Measurements from ENCODE around the gene PPP6R3. TPM values are rescaled to one million over a fixed set of nuclear protein-coding genes. Genes with fewer than 3 reads are reported as not detected.
"Not testable (repeated sequence)": the region's sequence is repeated elsewhere in the genome, so short reads cannot be mapped to it uniquely, and the experiment has no call there.

PPP6R3 gene
- total RNA-seq, 1 donor from 2014 or later = 86.6 TPM

DNA sequence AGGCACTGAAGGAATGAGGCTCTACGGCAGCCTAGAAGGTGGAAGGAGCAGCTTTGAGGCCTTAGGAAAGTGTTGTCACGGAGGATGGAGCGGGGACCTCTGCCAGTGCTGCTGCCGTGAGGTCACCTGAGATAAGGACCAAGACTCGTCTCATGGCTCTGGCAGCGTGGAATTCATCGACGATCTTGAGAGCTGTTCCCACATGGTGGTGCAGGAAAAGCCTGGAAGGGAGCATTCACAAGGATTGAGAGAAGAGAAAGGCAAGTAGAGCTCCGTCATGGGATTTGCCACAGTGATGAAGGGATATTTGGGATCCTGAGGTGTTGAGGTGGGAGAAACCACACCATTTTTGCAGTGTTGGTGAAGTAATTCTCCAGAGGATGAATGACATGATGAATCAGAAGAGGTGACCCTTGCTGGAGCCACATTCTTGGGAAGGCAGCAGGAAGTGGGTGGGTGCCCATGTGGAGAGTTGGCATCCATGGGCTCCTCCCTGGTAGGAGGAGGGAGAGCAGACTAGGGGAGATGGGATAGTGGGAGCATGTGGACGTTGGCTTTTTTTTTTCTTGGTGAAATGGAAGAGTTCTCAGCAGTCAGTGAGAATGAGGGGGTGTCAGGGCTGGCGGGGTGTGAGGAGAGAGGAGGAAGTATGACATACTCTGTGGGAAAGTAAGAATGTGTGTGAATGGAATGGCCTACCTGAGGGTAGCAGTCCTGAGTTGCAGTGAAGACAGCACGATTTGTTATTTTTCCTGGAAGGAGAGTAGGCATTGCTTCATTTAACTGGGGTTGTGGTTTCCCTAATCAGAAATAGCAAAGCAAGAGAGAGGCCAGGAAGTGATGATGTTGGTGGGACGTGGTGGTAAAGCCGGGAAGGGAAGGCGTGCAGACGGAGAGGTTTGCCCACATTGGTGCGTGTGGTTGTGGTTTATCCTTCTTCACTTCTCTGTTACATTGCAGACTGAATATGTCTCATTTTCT is 11.1 kb downstream of the PPP6R3 start:
- DNase-seq (ENCODE audit: extremely low spot score, unreplicated experiment) = peak; percentile 57
- Mint-ChIP-seq H3K9me3 (ENCODE audit: unreplicated experiment) (no peaks in the 10 kb centered on the region), H3K4me1 (ENCODE audit: unreplicated experiment) (peaks cover 64% of the 10 kb centered on the region), H3K4me3 (ENCODE audit: unreplicated experiment) (peak overlapping the region; percentile 29), H3K27me3 (ENCODE audit: unreplicated experiment) (no peaks in the 10 kb centered on the region), H3K36me3 (ENCODE audit: unreplicated experiment) (peaks cover 16% of the 10 kb centered on the region), H3K27ac (ENCODE audit: unreplicated experiment) (peak overlapping the region; percentile 67)
- TF ChIP-seq, protein P1, sequence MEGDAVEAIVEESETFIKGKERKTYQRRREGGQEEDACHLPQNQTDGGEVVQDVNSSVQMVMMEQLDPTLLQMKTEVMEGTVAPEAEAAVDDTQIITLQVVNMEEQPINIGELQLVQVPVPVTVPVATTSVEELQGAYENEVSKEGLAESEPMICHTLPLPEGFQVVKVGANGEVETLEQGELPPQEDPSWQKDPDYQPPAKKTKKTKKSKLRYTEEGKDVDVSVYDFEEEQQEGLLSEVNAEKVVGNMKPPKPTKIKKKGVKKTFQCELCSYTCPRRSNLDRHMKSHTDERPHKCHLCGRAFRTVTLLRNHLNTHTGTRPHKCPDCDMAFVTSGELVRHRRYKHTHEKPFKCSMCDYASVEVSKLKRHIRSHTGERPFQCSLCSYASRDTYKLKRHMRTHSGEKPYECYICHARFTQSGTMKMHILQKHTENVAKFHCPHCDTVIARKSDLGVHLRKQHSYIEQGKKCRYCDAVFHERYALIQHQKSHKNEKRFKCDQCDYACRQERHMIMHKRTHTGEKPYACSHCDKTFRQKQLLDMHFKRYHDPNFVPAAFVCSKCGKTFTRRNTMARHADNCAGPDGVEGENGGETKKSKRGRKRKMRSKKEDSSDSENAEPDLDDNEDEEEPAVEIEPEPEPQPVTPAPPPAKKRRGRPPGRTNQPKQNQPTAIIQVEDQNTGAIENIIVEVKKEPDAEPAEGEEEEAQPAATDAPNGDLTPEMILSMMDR (IDR thresholded peaks at IDR 0.05) = no peak

DNA sequence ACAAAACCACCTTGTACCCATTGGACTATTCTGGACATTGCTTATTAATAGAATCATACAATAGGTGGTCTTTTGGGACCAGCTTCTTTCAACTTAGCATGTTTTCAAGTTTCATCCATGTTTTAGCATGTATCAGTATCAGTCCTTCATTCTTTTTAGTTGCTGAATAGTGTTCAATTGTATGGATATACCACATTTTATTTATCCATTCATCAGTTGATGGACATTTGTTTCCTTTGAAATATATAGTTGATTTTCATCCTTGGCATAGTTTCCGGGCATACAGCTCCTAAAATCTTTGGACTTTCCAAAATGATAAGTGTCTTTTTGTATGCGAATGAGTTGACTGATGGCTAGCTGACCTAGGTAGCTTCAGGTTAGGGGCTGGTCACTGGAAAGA is 12.2 kb downstream of the PPP6R3 start:
- Mint-ChIP-seq H3K36me3 (ENCODE audit: unreplicated experiment) (peaks cover 16% of the 10 kb centered on the region), H3K4me1 (ENCODE audit: unreplicated experiment) (peaks cover 61% of the 10 kb centered on the region)
- TF ChIP-seq, protein P1 (IDR thresholded peaks at IDR 0.05) = no peak

DNA sequence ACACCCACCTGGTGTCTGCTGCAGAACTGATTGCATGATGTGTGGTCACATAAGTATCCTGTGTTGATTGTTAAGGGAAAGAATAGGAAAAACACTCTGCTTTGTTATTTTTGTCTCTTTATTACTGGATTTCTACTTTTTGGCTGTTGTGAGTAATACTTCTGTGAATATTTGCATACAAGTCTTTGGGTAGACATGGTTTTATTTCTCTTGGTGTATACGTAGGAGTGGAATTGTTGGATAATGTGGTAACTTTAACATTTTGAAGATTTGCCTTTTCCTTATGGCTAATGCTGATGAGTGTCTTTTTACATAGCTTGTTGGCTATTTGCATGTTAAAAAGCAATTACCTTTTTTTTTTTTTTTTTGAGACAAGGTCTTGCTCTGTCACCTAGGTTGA is 13.1 kb downstream of the PPP6R3 start:
- H3K4me1 Mint-ChIP-seq (ENCODE audit: unreplicated experiment) = peaks cover 53% of the 10 kb centered on the region
- H3K9me3 Mint-ChIP-seq (ENCODE audit: unreplicated experiment) = no peaks in the 10 kb centered on the region
- H3K36me3 Mint-ChIP-seq (ENCODE audit: unreplicated experiment) = peaks cover 16% of the 10 kb centered on the region

More for the DNA sequence above, 12.2 kb downstream of the PPP6R3 start:
- no peak for DNase-seq (ENCODE audit: extremely low spot score, unreplicated experiment)
- H3K9me3 Mint-ChIP-seq (ENCODE audit: unreplicated experiment) = no peaks in the 10 kb centered on the region
- H3K27me3 Mint-ChIP-seq (ENCODE audit: unreplicated experiment) = no peaks in the 10 kb centered on the region
- H3K4me3 Mint-ChIP-seq (ENCODE audit: unreplicated experiment) = no peak overlapping the region
- H3K27ac Mint-ChIP-seq (ENCODE audit: unreplicated experiment) = no peak overlapping the region

DNA sequence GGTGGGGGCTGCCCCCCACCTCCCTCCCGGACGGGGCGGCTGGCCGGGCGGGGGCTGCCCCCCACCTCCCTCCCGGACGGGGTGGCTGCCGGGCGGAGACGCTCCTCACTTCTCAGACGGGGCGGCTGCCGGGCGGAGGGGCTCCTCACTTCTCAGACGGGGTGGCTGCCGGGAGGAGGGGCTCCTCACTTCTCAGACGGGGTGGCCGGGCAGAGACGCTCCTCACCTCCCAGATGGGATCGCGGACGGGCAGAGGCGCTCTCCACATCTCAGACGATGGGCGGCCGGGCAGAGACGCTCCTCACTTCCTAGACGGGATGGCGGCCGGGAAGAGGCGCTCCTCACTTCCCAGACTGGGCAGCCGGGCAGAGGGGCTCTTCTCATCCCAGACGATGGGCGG is 15.1 kb downstream of the PPP6R3 start:
- H3K4me3 Mint-ChIP-seq (ENCODE audit: unreplicated experiment); H3K27me3 Mint-ChIP-seq (ENCODE audit: unreplicated experiment); H3K27ac Mint-ChIP-seq (ENCODE audit: unreplicated experiment); H3K9me3 Mint-ChIP-seq (ENCODE audit: unreplicated experiment): not testable (repeated sequence)
- DNase-seq (ENCODE audit: extremely low spot score, unreplicated experiment) = peak; percentile 40
- H3K4me1 Mint-ChIP-seq (ENCODE audit: unreplicated experiment) = peaks cover 37% of the 10 kb centered on the region
- H3K36me3 Mint-ChIP-seq (ENCODE audit: unreplicated experiment) = peaks cover 20% of the 10 kb centered on the region

More for the DNA sequence above, 13.1 kb downstream of the PPP6R3 start:
- no peaks in the 10 kb centered on the region for H3K27me3 Mint-ChIP-seq (ENCODE audit: unreplicated experiment)
- TF ChIP-seq, protein P1 (IDR thresholded peaks at IDR 0.05) = no peak
- DNase-seq (ENCODE audit: extremely low spot score, unreplicated experiment) = no peak
- H3K27ac Mint-ChIP-seq (ENCODE audit: unreplicated experiment) = no peak overlapping the region
- H3K4me3 Mint-ChIP-seq (ENCODE audit: unreplicated experiment) = no peak overlapping the region

DNA sequence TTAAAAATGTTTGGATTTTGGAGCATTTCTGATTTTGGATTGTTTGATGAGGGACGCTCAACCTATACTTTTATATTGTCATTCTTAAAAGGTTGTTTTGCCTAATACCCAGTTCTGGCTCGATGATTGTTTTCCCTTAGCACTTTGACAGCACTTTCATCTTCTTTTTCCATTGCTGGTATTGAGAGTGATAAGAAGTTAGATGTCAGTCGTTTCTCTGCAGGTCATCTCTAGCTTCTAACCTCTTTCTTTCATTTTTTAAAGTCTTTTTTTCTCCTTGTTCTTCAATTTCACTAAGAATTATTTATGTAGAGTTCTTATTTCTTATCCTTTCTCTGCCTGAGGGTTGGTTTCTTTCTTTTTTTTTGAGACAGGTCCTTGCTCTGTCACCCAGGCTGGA is 18.8 kb downstream of the PPP6R3 start:
- H3K9me3 Mint-ChIP-seq (ENCODE audit: unreplicated experiment) = no peaks in the 10 kb centered on the region
- H3K4me3 Mint-ChIP-seq (ENCODE audit: unreplicated experiment) = no peak overlapping the region
- no peak overlapping the region for H3K27ac Mint-ChIP-seq (ENCODE audit: unreplicated experiment)
- TF ChIP-seq, protein P1 (IDR thresholded peaks at IDR 0.05) = no peak
- peaks cover 31% of the 10 kb centered on the region for H3K4me1 Mint-ChIP-seq (ENCODE audit: unreplicated experiment)
- no peaks in the 10 kb centered on the region for H3K27me3 Mint-ChIP-seq (ENCODE audit: unreplicated experiment)
- DNase-seq (ENCODE audit: extremely low spot score, unreplicated experiment) = no peak
- peaks cover 7% of the 10 kb centered on the region for H3K36me3 Mint-ChIP-seq (ENCODE audit: unreplicated experiment)
